ENCODE data around the gene CFAP74.

GRCh38 chr1:1981142-1981500 lies 22.5 kb downstream of the CFAP74 start:
- no peak for TF ChIP-seq POLR2A (IDR thresholded peaks at IDR 0.05)
- no peak for TF ChIP-seq CTCF (IDR thresholded peaks at IDR 0.05)

Data from Peyer's patch (tissue), 4 donors.